GM23338 (cell line): Measurements from ENCODE around the gene HBB. TPM values are rescaled to one million over a fixed set of nuclear protein-coding genes. Genes with fewer than 3 reads are reported as not detected.
A peak's percentile ranks its signal among the peaks of the same experiment; 100 is the strongest.

ENCODE experiments used
- ATAC-seq: fragments of 200-7000 bp; cut with Tn5 transposase; 3 replicates; pipeline ENCODE4 v1.9.1; 2020
- DNase-seq: peaks from one replicate; pipeline ENCODE4 v3.0.0-alpha.2; 2015; ENCODE audit warnings: low spot score
- H2AFZ ChIP-seq: fragments of 200-600 bp; sonication (generic); 2 replicates; pipeline ENCODE4 v1.8.0; 2016; ENCODE audit warnings: antibody characterized with exemption, mild to moderate bottlenecking, moderate library complexity
- H3F3A ChIP-seq: fragments of 200-600 bp; sonication (generic); replicated peaks from 2 replicates; pipeline ENCODE4 v1.8.0; 2017; ENCODE audit warnings: antibody characterized with exemption, mixed run types, low read depth
- H3K27ac ChIP-seq: fragments of 200-600 bp; sonication (generic); 2 replicates; pipeline ENCODE4 v1.6.1; 2016; ENCODE audit warnings: low read depth
- H3K27me3 ChIP-seq: fragments of 200-600 bp; sonication (generic); 2 replicates; pipeline ENCODE4 v1.8.0; 2016; ENCODE audit warnings: mild to moderate bottlenecking, mixed run types, moderate library complexity; ENCODE audit not compliant: insufficient read depth
- H3K36me3 ChIP-seq: fragments of 200-600 bp; sonication (generic); 2 replicates; pipeline ENCODE4 v1.8.0; 2016; ENCODE audit warnings: mild to moderate bottlenecking; ENCODE audit not compliant: insufficient read depth
- H3K4me1 ChIP-seq: fragments of 200-600 bp; sonication (generic); 2 replicates; pipeline ENCODE4 v1.8.0; 2016; ENCODE audit warnings: mild to moderate bottlenecking, moderate library complexity; ENCODE audit not compliant: insufficient read depth
- H3K4me2 ChIP-seq: fragments of 200-600 bp; sonication (generic); 2 replicates; pipeline ENCODE4 v1.7.1; 2017; ENCODE audit warnings: mixed run types
- H3K4me3 ChIP-seq: fragments of 200-600 bp; sonication (generic); 2 replicates; pipeline ENCODE4 v1.6.1; 2016; ENCODE audit warnings: mixed run types
- H3K79me2 ChIP-seq: fragments of 200-600 bp; sonication (generic); replicated peaks from 2 replicates; pipeline ENCODE4 v1.8.0; 2017; ENCODE audit warnings: mild to moderate bottlenecking; ENCODE audit not compliant: insufficient read depth
- H3K9me2 ChIP-seq: fragments of 200-600 bp; sonication (generic); 2 replicates; pipeline ENCODE4 v1.8.0; 2017; ENCODE audit not compliant: insufficient read depth
- H4K20me1 ChIP-seq: fragments of 200-600 bp; sonication (generic); replicated peaks from 2 replicates; pipeline ENCODE4 v1.8.0; 2017; ENCODE audit warnings: mild to moderate bottlenecking; ENCODE audit not compliant: insufficient read depth
- H3K27ac Mint-ChIP-seq: 2 replicates; pipeline ENCODE4 v1.8.0; 2020; ENCODE audit warnings: inconsistent platforms, mild to moderate bottlenecking, moderate library complexity, mixed read lengths
- H3K27me3 Mint-ChIP-seq: 3 replicates; pipeline ENCODE4 v1.8.0; 2022; ENCODE audit warnings: low read depth, mild to moderate bottlenecking, moderate library complexity, mixed read lengths, inconsistent platforms; ENCODE audit not compliant: insufficient read depth, poor library complexity
- H3K36me3 Mint-ChIP-seq: 3 replicates; pipeline ENCODE4 v1.8.0; 2021; ENCODE audit warnings: low read depth, mild to moderate bottlenecking, inconsistent platforms, moderate library complexity, mixed read lengths
- H3K4me1 Mint-ChIP-seq: 3 replicates; pipeline ENCODE4 v1.8.0; 2020; ENCODE audit warnings: mild to moderate bottlenecking, inconsistent platforms, mixed read lengths
- H3K4me3 Mint-ChIP-seq: 3 replicates; pipeline ENCODE4 v1.8.0; 2021; ENCODE audit warnings: moderate library complexity, mild to moderate bottlenecking, inconsistent platforms, mixed read lengths
- H3K9me3 Mint-ChIP-seq: 3 replicates; pipeline ENCODE4 v1.8.0; 2020; ENCODE audit warnings: moderate library complexity, mild to moderate bottlenecking, inconsistent platforms, mixed read lengths
- CTCF ChIP-seq, 2 experiments: fragments of 200-600 bp in 1 of 2; sonication (generic) in 1 of 2; conservative IDR thresholded peaks; 2 replicates each; pipeline versions ENCODE4 v1.5.1 to v1.6.1; 2016 to 2017; ENCODE audit warnings: antibody characterized with exemption in 2 of 2, low read depth in 2 of 2, mild to moderate bottlenecking in 2 of 2, moderate library complexity in 1 of 2
- ETS1 ChIP-seq: IDR thresholded peaks from 2 replicates; pipeline ENCODE4 v1.6.1; 2016; ENCODE audit warnings: antibody characterized with exemption
- EZH2 ChIP-seq: fragments of 200-600 bp; sonication (generic); IDR thresholded peaks from one replicate; pipeline ENCODE4 v1.8.0; 2017; ENCODE audit warnings: antibody characterized with exemption, mild to moderate bottlenecking, low read depth; ENCODE audit not compliant: unreplicated experiment
- JUNB ChIP-seq: IDR thresholded peaks from one replicate; pipeline ENCODE4 v1.6.1; 2016; ENCODE audit warnings: antibody characterized with exemption; ENCODE audit not compliant: unreplicated experiment
- NANOG ChIP-seq: IDR thresholded peaks from 2 replicates; pipeline ENCODE4 v1.6.1; 2016; ENCODE audit warnings: antibody characterized with exemption, borderline replicate concordance
- POLR2AphosphoS5 ChIP-seq: IDR thresholded peaks from 2 replicates; pipeline ENCODE4 v1.6.1; 2016; ENCODE audit warnings: antibody characterized with exemption, low read depth
- REST ChIP-seq: IDR thresholded peaks from one replicate; pipeline ENCODE4 v1.6.1; 2018; ENCODE audit warnings: antibody characterized with exemption; ENCODE audit not compliant: unreplicated experiment
- STAT1 ChIP-seq: IDR thresholded peaks from one replicate; pipeline ENCODE4 v1.6.1; 2016; ENCODE audit warnings: antibody characterized with exemption; ENCODE audit not compliant: unreplicated experiment
- ZNF114 ChIP-seq: fragments of 250-450 bp; sonication (Bioruptor Pico); IDR thresholded peaks from 2 replicates; pipeline ENCODE4 v1.5.0; 2020; ENCODE audit warnings: mild to moderate bottlenecking, moderate library complexity
- ZNF331 ChIP-seq: fragments of 250-450 bp; sonication (Bioruptor Pico); IDR thresholded peaks from 2 replicates; pipeline ENCODE4 v1.5.0; 2020; ENCODE audit warnings: low read depth, mild to moderate bottlenecking, moderate library complexity
- ZNF462 ChIP-seq: fragments of 250-450 bp; sonication (Bioruptor Pico); IDR thresholded peaks from 2 replicates; pipeline ENCODE4 v1.5.0; 2020; ENCODE audit warnings: mild to moderate bottlenecking, moderate library complexity
- polyA plus RNA-seq: library from polyadenylated mRNA; unstranded; fragments of >200 nt; fragmentation: Nextera tagmentation; extraction: Ambion mirVana; gene quantifications from 2 replicates; pipeline ENCODE4 v1.2.1, GENCODE V29; 2016
- total RNA-seq: library from RNA; depleted of rRNA; stranded (reverse); fragments of >200 nt; shearing (Covaris generic); gene quantifications from 2 replicates; pipeline ENCODE4 v1.2.3, GENCODE V29; 2014

Gene HBB
- total and polyA plus RNA-seq, 2 experiments from 2014 or later: not detected

- no peak for TF ChIP-seq ZNF462
These were observed 23.5 kb downstream of the HBB start (continued) for GRCh38 chr11:5203366-5203765.

GRCh38 chr11:5200582-5200981 is 26.3 kb downstream of the HBB start, which contains the start of gene OR51V1:
TSS of gene OR51V1 (minus strand) at chr11:5200682. CDS start at chr11:5200682, 0 bp downstream.
- Histone ChIP-seq H2AFZ (0 out of 2 replicates have a peak within 1 kb of the TSS, but pooled peaks have one; percentile 12), H3K4me2 (no peak within 1 kb of the TSS), H3F3A (no peaks in the 10 kb centered on the region), H3K4me3 (no peak within 1 kb of the TSS), H3K79me2 (no peaks in the 10 kb centered on the region), H3K36me3 (no peaks in the 10 kb centered on the region), H3K9me2 (no peaks in the 10 kb centered on the region), H4K20me1 (no peaks in the 10 kb centered on the region), H3K27me3 (no peaks in the 10 kb centered on the region), H3K27ac (no peak within 1 kb of the TSS), H3K4me1 (no peaks in the 10 kb centered on the region)
- ATAC-seq (no peak), DNase-seq (no peak)
- no peak within 1 kb of the TSS for H3K27ac Mint-ChIP-seq
- no peaks in the 10 kb centered on the region for H3K36me3 Mint-ChIP-seq
- H3K27me3 Mint-ChIP-seq: peaks cover 2% of the 10 kb centered on the region
- H3K4me3 Mint-ChIP-seq: no peak within 1 kb of the TSS
- no peaks in the 10 kb centered on the region for H3K9me3 Mint-ChIP-seq
- H3K4me1 Mint-ChIP-seq: peaks cover 8% of the 10 kb centered on the region; the same call in 2 of the 3 replicates
- no peak for TF ChIP-seq POLR2AphosphoS5
- no peak for TF ChIP-seq NANOG
- no peak for TF ChIP-seq ZNF331 (CRISPR knock-in tag)
- no peak for TF ChIP-seq CTCF (conservative IDR thresholded peaks at IDR 0.05; ENCODE audit: low read depth in 2 of 2)
- no peak for TF ChIP-seq ZNF114 (CRISPR knock-in tag)
- TF ChIP-seq JUNB: no peak
- no peak for TF ChIP-seq EZH2
- no peak for TF ChIP-seq ETS1
- TF ChIP-seq STAT1: no peak
- TF ChIP-seq REST: no peak
